GM18861 (cell line): ENCODE measurements around the gene ZGPAT.

Experiments used
- ATAC-seq: cut with Tn5 transposase; IDR thresholded peaks from one replicate; pipeline ENCODE4 v1.9.1; 2021; ENCODE audit not compliant: unreplicated experiment

The ZGPAT gene

DNA sequence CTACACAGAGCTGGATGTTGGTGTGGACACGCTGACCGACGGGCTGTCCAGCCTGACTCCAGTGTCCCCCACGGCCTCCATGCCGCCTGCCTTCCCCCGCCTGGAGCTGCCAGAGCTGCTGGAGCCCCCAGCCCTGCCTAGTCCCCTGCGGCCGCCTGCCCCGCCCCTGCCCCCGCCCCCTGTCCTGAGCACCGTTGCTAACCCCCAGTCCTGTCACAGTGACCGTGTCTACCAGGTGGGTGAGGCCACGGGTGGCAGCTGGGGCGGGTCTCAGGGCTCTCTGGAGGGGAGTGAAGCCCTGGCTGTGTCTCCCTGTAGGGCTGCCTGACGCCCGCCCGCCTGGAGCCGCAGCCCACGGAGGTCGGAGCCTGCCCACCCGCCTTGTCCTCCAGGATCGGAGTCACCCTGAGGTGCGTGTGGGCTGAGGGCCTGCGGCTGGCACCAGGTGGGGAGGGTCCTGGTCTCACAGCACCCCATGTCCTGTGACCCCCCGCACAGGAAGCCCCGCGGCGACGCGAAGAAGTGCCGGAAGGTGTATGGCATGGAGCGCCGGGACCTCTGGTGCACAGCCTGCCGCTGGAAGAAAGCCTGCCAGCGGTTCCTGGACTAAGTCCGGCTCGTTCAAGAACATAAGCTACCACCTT, 34.7 kb downstream of the ZGPAT start:
- ATAC-seq, result no peak

- ATAC-seq, result no peak
Observed at GRCh38 chr20:63743210-63743970, 35.6 kb downstream of the ZGPAT start.

- no peak for ATAC-seq
Observed at GRCh38 chr20:63744158-63744557, 36.3 kb downstream of the ZGPAT start.

DNA sequence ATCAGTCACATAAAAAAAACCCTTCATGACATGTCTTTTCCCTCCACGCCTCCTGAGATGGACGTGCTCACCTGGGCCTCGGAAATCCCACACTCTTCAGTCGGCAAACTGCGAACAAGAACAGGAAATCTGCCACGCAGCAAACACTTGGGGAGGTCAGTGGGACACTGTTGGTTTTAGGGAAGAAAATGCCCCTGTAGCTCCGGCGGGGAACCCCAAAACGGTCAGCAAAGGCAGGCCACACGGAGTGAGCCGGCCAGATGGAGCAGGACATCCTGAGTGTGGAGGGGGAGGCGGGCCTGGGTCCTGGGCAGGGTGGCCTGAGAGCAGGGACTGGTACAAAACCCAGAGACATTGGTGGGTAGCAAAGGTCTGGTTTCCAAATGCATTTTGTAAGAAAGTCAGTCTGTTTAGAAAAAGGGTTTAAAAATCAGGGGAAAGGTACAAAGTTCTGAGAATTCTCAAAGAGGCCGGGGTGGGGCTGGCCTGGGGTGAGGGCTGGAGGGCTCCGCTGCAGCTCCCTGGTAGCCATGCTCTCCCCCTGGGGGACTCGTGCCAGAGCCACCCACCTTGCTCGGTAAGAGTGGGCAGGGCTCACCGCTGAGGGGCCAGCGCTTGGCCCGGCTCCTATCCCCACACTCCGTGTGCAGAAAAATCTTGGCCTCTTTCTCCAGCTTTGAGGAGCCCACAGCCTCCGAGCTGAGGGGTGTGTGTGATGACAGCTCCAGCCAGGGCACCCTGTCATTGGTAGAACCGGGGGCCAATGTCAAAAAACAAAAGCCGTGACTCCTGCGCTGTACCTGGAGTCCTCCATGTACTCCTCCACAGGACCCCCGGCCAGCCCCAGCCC, 37.0 kb downstream of the ZGPAT start:
- no peak for ATAC-seq

GRCh38 chr20:63745424-63745805, 37.6 kb downstream of the ZGPAT start:
- no peak for ATAC-seq

- no peak for ATAC-seq
Observed at GRCh38 chr20:63745961-63746731, 38.3 kb downstream of the ZGPAT start.

DNA sequence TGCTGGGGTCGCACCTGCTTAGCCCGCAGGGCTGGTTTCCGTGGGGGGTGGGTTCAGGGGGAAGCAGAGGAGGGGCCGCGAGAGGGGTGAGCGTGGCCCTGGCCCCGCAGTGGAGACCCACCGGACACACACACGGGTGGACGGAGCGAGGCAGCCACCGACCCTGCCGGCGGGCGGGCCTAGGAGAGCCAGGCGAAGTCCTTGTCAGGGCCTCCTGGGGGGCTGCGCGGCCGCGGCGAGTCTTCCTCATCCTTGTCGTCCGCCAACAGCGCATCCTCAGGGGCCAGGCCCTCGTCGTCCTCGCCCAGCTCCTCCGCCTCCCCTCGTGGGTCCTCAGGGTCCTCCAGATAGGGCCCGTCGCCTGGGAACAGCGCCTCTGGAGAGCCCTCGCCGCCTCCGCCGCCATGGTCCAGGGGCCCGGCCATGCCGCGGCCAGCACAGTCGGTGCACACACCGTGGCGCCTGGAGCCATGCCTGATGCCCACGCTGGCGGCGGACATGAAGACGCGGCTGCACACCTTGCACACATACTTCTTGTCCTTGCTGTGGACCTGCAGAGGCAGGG, 39.0 kb downstream of the ZGPAT start:
- no peak for ATAC-seq

- no peak for ATAC-seq
Observed at GRCh38 chr20:63747622-63748069, 39.8 kb downstream of the ZGPAT start.

- ATAC-seq, result no peak
Observed at GRCh38 chr20:63748070-63748933, 40.5 kb downstream of the ZGPAT start.

DNA sequence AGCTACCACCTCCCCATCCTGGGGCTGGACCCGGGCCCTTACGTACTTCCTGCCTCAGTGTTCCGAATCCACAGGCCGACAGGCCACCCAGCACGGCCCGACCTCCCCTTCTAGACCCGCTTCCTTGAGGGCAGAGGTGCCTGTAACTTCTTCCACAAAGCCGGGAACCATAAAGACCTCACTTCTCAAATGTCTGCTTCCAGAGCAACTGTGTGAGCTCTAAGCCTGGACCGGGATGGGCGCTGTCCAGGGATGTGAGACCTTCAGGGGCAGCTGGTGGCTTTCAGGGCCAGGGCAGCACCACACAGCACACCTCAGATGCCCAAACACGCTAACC, 41.1 kb downstream of the ZGPAT start:
- no peak for ATAC-seq

DNA sequence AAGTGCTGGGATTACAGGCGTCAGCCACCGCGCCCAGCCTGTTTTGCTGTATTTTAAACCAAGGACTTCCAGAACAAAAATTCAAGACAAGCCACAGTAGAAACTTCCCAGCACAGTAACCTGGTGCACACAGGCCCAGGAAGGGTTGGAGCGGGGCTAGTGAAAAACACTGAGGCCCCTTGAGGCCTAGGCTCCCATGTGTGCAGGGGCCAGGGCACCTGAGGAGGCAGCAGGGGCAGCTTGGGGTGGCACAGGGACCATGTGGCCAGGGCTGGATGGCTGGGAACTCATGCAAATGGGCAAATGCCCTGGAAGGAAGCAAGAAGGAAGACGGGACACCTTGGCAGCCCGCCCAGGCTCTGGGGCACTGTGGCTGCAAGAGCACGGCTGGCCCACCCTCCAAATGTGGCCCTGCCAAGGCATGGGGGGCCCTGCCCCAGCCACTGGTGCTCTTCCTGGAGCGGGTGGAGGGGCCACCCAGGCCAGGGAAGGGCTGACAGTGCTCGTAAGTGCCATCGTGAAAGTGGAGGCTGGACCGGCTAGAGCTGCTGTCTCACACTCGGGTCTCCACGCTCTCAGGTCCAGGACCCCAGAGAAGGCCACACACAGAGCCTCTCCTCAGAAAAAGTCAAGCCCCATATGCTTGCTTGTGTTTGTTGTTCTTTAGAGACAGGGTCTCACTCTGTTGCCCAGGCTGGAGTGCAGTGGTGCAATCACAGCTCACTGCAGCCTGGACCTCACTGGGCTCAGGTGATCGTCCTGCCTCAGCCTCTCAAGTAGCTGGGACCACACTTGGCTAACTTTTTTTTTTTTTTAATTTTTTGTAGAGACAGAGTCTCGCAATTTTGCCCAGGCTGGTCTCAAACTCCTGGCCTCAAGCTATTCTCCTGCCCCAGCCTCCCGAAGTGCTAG, 42.0 kb downstream of the ZGPAT start:
- no peak for ATAC-seq

DNA sequence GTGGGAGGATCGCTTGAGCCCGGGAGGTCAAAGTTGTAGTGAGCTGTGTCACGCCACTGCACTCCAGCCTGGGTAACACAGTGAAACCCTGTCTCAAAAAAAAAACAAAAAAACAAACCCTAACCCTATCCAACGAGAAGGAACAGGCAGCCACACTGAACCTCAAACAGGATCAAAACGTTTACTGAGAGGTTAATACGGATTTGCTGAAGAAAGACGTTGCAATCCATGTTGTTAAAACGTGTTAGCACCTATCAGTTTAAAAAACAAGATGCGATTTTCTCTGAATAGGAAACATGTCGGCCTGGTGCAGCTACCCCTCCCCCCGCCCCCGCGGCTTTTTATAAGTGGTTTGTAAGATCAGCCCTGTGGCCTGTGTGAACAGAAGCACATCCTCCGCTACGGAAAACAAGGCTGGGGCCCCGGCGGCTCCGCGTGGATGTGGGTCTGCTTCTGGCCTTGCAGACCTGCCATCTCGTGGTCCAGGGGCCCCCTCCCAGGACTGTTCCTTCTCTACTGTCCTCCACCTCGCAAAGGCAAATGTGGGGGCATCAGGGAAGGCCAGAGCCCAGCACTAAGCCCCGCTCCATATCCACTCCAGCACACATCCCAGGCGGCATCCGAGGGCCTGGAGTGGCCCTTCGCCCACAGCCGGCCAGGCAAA, 43.1 kb downstream of the ZGPAT start:
- ATAC-seq, result no peak

DNA sequence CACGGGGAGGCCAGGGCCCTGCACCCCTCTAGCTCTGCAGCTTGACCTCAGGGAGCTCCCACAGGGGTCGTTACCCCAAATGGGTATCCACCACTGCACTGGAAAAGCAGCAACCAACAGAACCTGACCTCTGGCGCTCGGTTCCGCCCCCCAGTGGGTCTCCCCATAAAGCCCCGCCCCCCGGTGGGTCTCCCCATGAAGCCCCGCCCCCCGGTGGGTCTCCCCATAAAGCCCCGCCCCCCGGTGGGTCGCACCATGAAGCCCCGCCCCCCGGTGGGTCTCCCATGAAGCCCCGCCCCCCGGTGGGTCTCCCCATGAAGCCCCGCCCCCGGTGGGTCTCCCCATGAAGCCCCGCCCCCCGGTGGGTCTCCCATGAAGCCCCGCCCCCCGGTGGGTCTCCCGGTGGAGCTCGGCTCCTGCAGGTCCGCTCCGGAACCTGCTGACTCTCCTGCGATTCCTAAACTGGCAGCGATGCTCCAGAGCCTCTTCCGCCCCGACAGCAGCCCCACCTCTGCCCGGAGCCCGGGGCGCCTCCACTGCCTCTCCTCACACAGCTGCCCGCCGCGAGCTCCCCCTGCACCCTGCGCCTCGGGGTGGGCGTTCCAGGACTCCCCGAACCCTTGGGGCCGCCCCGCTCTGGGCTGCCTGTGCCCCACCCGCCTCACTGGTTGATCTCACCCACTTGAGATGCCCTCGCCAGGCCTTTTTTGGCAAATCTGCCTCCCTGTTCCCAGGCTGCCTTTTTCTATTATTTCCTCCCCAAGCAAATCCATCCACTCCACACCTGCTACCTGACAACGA, 43.8 kb downstream of the ZGPAT start:
- ATAC-seq, result no peak

DNA sequence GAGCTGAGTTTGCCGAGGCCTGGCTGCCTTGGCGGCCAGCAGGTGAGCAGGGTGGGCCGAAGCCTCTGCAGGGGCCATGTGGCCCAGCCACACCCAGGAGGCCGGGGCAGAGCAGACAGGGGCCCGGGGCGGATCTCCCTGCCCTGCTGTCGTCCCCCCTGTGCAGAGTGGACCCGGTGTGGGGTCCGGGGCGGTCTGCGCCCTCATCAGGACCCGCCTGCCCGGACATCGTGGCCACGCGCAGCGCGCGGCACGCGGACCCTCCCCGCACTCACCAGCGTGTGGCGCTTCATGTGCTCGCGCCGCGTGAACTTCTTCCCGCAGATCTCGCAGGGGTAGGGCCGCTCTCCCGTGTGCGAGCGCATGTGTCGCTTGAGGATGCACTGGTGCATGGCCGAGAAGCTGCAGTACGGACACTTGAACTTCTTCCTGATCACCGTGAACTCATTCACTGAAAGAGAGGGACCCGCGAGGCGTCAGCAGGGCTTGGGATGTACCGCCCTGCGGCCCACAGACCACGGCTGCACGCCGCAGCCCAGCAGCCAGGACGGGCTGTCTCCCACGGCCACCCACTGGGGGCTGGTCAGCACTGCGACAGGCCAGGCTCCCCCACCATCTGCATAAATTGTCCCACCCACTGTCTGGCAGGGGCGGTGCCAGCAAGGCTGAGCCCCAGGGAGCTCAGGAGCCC, 44.7 kb downstream of the ZGPAT start:
- no peak for ATAC-seq

DNA sequence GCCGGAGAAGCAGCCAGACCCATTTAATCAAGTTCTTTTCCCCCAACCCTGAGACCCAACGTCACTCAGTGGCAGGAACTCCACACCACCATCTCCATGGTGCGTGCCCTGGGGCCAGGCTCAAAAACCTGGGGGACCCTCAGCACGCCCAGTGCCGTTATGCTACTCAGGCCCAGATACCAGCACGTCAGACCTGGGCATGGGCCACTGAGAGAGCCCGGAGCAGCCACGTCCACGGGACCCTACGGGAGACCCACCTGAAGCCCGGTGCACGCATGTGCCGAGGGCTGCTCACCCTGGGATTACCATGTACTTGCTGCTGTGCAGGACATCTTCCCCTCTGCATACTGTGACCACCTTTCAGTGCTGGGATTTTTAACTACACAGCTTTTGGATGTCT, 45.5 kb downstream of the ZGPAT start:
- no peak for ATAC-seq

- no peak for ATAC-seq
Observed at GRCh38 chr20:63754008-63754407, 46.2 kb downstream of the ZGPAT start.
